ENCODE data around the gene TPM3. TPM values are rescaled to one million over a fixed set of nuclear protein-coding genes. Genes with fewer than 3 reads are reported as not detected.

TPM3 gene
- total RNA-seq (300 TPM in 2 replicates), polyA plus RNA-seq (186 and 301 TPM in 2 replicates), polyA minus RNA-seq (207 and 241 TPM in 2 replicates)
- total RNA-seq (2013): 483 TPM

DNA sequence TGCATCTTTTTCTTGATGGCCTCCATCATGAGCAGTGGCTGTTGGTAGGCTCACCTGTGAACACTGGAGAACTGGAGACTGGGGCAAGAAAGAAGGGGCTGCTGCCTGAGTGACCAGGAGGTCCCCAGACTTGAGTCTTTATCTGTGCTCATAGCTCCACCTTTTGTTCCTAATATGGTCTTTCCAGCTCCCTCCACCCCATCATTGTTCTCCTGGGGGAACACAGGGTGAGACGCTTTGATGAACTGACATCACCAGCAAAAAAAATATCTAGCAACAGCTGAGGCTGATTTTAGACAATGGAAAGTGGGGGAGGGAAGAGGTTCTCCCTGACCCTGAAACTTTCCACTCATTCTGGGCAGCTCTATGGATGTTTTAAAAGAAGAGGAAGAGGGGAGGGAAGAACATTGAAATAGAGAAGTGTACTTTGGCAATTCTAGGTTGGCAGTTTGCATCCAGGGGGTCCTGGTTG lies at the start of gene TPM3:
TSS of gene TPM3 (minus strand) at position 111 of the 472 bp plus-strand sequence. CDS start at position 29, 82 bp downstream.
- Mint-ChIP-seq H3K9me3 (ENCODE audit: insufficient read depth) (no peaks in the 10 kb centered on the region), H3K4me1 (no peaks in the 10 kb centered on the region), H3K4me3 (no peak within 1 kb of the TSS), H3K27me3 (peaks cover 35% of the 10 kb centered on the region), H3K27ac (no peak within 1 kb of the TSS)
- H3K4me1 ChIP-seq (ENCODE audit: control insufficient read depth in 2 of 2, insufficient read depth in 2 of 2, low read length in 2 of 2): peaks cover 0 to 9% of the 10 kb centered on the region in 2 donors
- H2AFZ ChIP-seq (ENCODE audit: insufficient read depth, low read depth, low read length, poor library complexity, severe bottlenecking): no peak within 1 kb of the TSS
- no peaks in the 10 kb centered on the region for H3K9me3 ChIP-seq (ENCODE audit: control extremely low read depth in 1 of 3, control insufficient read depth in 2 of 3, insufficient read depth in 1 of 3, low read length in 2 of 3)
- POLR2A ChIA-PET: no interaction called here
- DNase-seq: no peak
- no peaks in the 10 kb centered on the region for H3K36me3 ChIP-seq (replicated peaks in 1 of 2; ENCODE audit: control extremely low read depth in 1 of 2, control insufficient read depth in 1 of 2, extremely low read depth in 1 of 2, insufficient read depth in 2 of 2, low read length in 1 of 2)
- H4K20me1 ChIP-seq (ENCODE audit: control insufficient read depth, insufficient read depth, low read length, poor library complexity, severe bottlenecking): no peaks in the 10 kb centered on the region
- H3K9ac ChIP-seq (ENCODE audit: low read length): no peak within 1 kb of the TSS
- H3K79me2 ChIP-seq (ENCODE audit: control insufficient read depth, insufficient read depth, low read length): no peaks in the 10 kb centered on the region
- H3K4me2 ChIP-seq (replicated peaks; ENCODE audit: low read depth, low read length, poor library complexity, severe bottlenecking): no peak within 1 kb of the TSS
- CTCF ChIA-PET: interaction anchor here (0.8 kb wide), 2 partner anchors 22 to 35 kb away, joined by 3 read pairs; no protein-coding TSS in a partner anchor
- no peak within 1 kb of the TSS for H3K27ac ChIP-seq (ENCODE audit: low read length in 2 of 2)
- TF ChIP-seq EZH2 (IDR thresholded peaks at IDR 0.05; ENCODE audit: borderline replicate concordance, insufficient read depth, low read depth, low read length, poor library complexity, severe bottlenecking): no peak
- TF ChIP-seq, protein P1, sequence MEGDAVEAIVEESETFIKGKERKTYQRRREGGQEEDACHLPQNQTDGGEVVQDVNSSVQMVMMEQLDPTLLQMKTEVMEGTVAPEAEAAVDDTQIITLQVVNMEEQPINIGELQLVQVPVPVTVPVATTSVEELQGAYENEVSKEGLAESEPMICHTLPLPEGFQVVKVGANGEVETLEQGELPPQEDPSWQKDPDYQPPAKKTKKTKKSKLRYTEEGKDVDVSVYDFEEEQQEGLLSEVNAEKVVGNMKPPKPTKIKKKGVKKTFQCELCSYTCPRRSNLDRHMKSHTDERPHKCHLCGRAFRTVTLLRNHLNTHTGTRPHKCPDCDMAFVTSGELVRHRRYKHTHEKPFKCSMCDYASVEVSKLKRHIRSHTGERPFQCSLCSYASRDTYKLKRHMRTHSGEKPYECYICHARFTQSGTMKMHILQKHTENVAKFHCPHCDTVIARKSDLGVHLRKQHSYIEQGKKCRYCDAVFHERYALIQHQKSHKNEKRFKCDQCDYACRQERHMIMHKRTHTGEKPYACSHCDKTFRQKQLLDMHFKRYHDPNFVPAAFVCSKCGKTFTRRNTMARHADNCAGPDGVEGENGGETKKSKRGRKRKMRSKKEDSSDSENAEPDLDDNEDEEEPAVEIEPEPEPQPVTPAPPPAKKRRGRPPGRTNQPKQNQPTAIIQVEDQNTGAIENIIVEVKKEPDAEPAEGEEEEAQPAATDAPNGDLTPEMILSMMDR (IDR thresholded peaks at IDR 0.05): no peak
- intact Hi-C loops (cut with micrococcal nuclease): no loop called here
- H3K4me3 ChIP-seq (ENCODE audit: control extremely low read depth in 1 of 5, extremely low read depth in 1 of 5, insufficient read depth in 1 of 5, low read depth in 2 of 5, low read length in 4 of 5): no peak within 1 kb of the TSS
- peak; percentile 17 for ATAC-seq (ENCODE audit: low read depth)
- peaks cover 0 to 18% (median 7%) of the 10 kb centered on the region in 4 experiments for H3K27me3 ChIP-seq (replicated peaks in 1 of 4; ENCODE audit: control extremely low read depth in 1 of 4, control insufficient read depth in 3 of 4, insufficient read depth in 4 of 4, low read length in 3 of 4)
- WGBS (ENCODE audit: insufficient coverage): no CpG with 5 or more reads among the region's 1 CpG

DNA sequence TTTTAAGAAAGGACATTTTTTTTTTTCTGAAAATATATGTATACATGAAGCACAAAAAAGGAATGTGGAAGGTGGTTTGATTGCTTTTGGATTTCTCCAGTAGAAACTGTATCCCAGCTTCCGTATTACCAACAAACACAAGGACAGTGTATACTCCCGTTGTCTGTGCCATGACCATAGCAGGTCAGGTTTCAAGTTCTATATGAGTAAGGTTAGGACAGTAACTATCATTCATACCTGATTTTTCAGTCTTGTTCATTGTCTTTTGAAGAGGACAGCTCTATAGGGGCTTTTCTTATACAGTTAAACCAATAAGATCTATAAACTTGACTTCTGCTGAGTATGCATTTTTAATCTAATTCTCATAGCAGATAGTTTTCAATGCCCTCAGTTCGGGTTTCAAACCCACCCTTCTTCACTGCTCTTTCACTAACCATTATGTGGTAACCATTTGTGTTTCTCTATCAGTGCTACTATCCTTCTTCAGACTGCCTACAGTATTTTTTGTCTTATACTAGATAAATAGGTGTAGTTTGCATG lies 48.5 kb upstream of the TPM3 start:
- peaks cover 28 to 85% of the 10 kb centered on the region in 2 experiments for H3K36me3 ChIP-seq (replicated peaks in 1 of 2; ENCODE audit: control extremely low read depth in 1 of 2, control insufficient read depth in 1 of 2, extremely low read depth in 1 of 2, insufficient read depth in 2 of 2, low read length in 1 of 2)
- peaks cover 27% of the 10 kb centered on the region for H4K20me1 ChIP-seq (ENCODE audit: control insufficient read depth, insufficient read depth, low read length, poor library complexity, severe bottlenecking)
- no peak overlapping the region for H2AFZ ChIP-seq (ENCODE audit: insufficient read depth, low read depth, low read length, poor library complexity, severe bottlenecking)
- Mint-ChIP-seq H3K27ac (no peak overlapping the region), H3K4me1 (peaks cover 7% of the 10 kb centered on the region), H3K9me3 (ENCODE audit: insufficient read depth) (no peaks in the 10 kb centered on the region), H3K4me3 (no peak overlapping the region), H3K27me3 (no peaks in the 10 kb centered on the region)
- ATAC-seq (ENCODE audit: low read depth): no peak
- no peak overlapping the region for H3K27ac ChIP-seq (ENCODE audit: low read length in 2 of 2)
- ChIA-PET POLR2A (interaction anchor here (0.7 kb wide), 1 partner anchor 20 kb away, joined by 3 read pairs; a partner anchor contains a TSS), CTCF (interaction anchor here (0.9 kb wide), 1 partner anchor 11 kb away, joined by 3 read pairs; no protein-coding TSS in a partner anchor)
- no peaks in the 10 kb centered on the region for H3K4me1 ChIP-seq (ENCODE audit: control insufficient read depth in 2 of 2, insufficient read depth in 2 of 2, low read length in 2 of 2)
- H3K9ac ChIP-seq (ENCODE audit: low read length): no peak overlapping the region
- TF ChIP-seq EZH2 (IDR thresholded peaks at IDR 0.05; ENCODE audit: borderline replicate concordance, insufficient read depth, low read depth, low read length, poor library complexity, severe bottlenecking): no peak
- TF ChIP-seq, protein P1 (IDR thresholded peaks at IDR 0.05): no peak
- H3K27me3 ChIP-seq (replicated peaks in 1 of 4; ENCODE audit: control extremely low read depth in 1 of 4, control insufficient read depth in 3 of 4, insufficient read depth in 4 of 4, low read length in 3 of 4): no peaks in the 10 kb centered on the region
- H3K9me3 ChIP-seq (ENCODE audit: control extremely low read depth in 1 of 3, control insufficient read depth in 2 of 3, insufficient read depth in 1 of 3, low read length in 2 of 3): no peaks in the 10 kb centered on the region
- no peak overlapping the region for H3K4me2 ChIP-seq (replicated peaks; ENCODE audit: low read depth, low read length, poor library complexity, severe bottlenecking)
- no CpG with 5 or more reads among the region's 3 CpGs for WGBS (ENCODE audit: insufficient coverage)
- intact Hi-C loops (cut with micrococcal nuclease): no loop called here
- DNase-seq: no peak
- H3K79me2 ChIP-seq (ENCODE audit: control insufficient read depth, insufficient read depth, low read length): peaks cover 37% of the 10 kb centered on the region
- H3K4me3 ChIP-seq (ENCODE audit: control extremely low read depth in 1 of 5, extremely low read depth in 1 of 5, insufficient read depth in 1 of 5, low read depth in 2 of 5, low read length in 4 of 5): no peak overlapping the region
